Thyroid gland (tissue), 4 donors: ENCODE data around the gene MYMK. TPM values are rescaled to one million over a fixed set of nuclear protein-coding genes. Genes with fewer than 3 reads are reported as not detected.

Experiments used
- DNase-seq, 2 donors: peaks; one replicate each; pipeline ENCODE4 v3.0.0-alpha.2; 2019
- H3K27ac ChIP-seq, 3 donors: fragments of 200-600 bp; sonication (generic); 1 replicate in 2 of 3; 2 replicates in 1 of 3; pipeline ENCODE4 v1.5.1; 2016 to 2019; ENCODE audit warnings: mild to moderate bottlenecking in 1 of 3, moderate library complexity in 1 of 3
- H3K27me3 ChIP-seq: fragments of 200-600 bp; sonication (generic); one replicate; pipeline ENCODE4 v1.5.1; 2019
- H3K36me3 ChIP-seq, 2 donors: fragments of 200-600 bp; sonication (generic); one replicate each; pipeline ENCODE4 v1.5.1; 2016 to 2019
- H3K4me1 ChIP-seq, 2 donors: fragments of 200-600 bp; sonication (generic); one replicate each; pipeline ENCODE4 v1.5.1; 2017 to 2019
- H3K4me3 ChIP-seq, 3 donors: fragments of 200-600 bp; sonication (generic); replicated peaks in 1 of 3; 1 replicate in 2 of 3; 2 replicates in 1 of 3; pipeline ENCODE4 v1.5.1; 2016; ENCODE audit warnings: mild to moderate bottlenecking in 1 of 3
- H3K9me3 ChIP-seq: fragments of 200-600 bp; sonication (generic); one replicate; pipeline ENCODE4 v1.5.1; 2017
- POLR2A ChIP-seq, 2 donors: fragments of 450-650 bp; IDR thresholded peaks; one replicate each; pipeline ENCODE4 v1.6.1; 2017; ENCODE audit warnings: antibody characterized with exemption in 2 of 2, mild to moderate bottlenecking in 2 of 2, moderate library complexity in 1 of 2
- WGBS, 2 donors: methylation state at CpG; one replicate each; pipeline ENCODE4 v1.1.5; 2017; 5-methylcytosine and 5-hydroxymethylcytosine counted together
- intact Hi-C: fragments of 100-400 bp; cut with DNase I; formaldehyde crosslinking; loops from one replicate; pipeline ENCODE4 v1.15.1; 2023
- total RNA-seq, 4 donors: library from RNA; depleted of rRNA; stranded (reverse); fragments of >200 nt; gene quantifications; one replicate each; pipeline ENCODE4 v1.2.3, GENCODE V29; 2016
- TF ChIP-seq, protein P1 (sequence below), 6 experiments: fragments of 200-600 bp in 3 of 6; fragments of 450-650 bp in 3 of 6; sonication (generic) in 3 of 6; IDR thresholded peaks; one replicate each; pipeline ENCODE4 v1.5.1; 2016 to 2019; ENCODE audit warnings: antibody characterized with exemption in 6 of 6, mild to moderate bottlenecking in 2 of 6, inconsistent platforms in 1 of 6, moderate library complexity in 1 of 6

The MYMK gene
- total RNA-seq, 4 donors from 2014 or later: not detected

DNA sequence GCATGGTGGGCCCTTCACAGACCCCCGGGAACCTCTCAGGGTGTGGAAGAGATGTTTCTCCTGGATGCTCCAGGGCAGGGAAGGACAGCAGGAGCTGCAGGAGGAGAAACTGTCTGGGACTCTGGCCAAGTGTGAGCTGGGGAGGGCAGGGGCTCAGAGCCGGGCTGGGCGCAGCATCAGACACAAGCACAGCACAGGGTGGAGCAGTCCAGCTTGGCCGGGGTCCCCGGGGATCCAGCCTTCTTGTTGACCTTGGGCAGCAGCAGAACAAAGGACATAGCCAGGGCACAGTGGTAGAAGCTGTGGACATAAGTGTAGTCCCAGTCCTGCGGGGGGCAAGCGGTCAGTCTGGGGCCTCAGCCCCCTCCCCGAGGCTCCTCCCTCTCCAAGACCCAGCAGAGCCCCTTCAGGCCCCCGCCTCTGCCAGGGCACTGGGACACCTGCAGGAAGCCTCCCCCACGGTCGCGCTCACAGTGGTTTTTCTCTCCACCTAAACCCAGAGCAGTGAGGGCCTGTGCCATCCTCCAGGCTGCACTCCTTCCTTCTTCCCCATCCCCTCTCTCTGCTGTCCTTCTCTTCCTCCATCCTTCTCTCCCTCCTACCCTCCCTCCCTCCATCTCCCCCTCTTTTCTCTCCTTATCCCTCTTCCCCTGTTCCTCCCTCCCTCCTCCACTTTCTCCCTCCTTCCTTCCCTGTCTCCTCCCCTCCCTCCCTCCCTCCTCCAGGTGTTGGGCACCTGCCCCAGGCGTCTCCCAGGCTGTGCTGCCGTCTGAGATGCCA is 10.1 kb downstream of the MYMK start:
- intact Hi-C loops: no loop called here
- no peaks in the 10 kb centered on the region for H3K27me3 ChIP-seq
- no peak for TF ChIP-seq POLR2A (IDR thresholded peaks at IDR 0.05)
- TF ChIP-seq, protein P1, sequence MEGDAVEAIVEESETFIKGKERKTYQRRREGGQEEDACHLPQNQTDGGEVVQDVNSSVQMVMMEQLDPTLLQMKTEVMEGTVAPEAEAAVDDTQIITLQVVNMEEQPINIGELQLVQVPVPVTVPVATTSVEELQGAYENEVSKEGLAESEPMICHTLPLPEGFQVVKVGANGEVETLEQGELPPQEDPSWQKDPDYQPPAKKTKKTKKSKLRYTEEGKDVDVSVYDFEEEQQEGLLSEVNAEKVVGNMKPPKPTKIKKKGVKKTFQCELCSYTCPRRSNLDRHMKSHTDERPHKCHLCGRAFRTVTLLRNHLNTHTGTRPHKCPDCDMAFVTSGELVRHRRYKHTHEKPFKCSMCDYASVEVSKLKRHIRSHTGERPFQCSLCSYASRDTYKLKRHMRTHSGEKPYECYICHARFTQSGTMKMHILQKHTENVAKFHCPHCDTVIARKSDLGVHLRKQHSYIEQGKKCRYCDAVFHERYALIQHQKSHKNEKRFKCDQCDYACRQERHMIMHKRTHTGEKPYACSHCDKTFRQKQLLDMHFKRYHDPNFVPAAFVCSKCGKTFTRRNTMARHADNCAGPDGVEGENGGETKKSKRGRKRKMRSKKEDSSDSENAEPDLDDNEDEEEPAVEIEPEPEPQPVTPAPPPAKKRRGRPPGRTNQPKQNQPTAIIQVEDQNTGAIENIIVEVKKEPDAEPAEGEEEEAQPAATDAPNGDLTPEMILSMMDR (IDR thresholded peaks at IDR 0.05): no peak
- H3K36me3 ChIP-seq: no peaks in the 10 kb centered on the region
- WGBS, 2 donors: 26 to 40% methylated on average over 13 of the region's 14 CpGs
- no peaks in the 10 kb centered on the region for H3K9me3 ChIP-seq
- H3K4me3 ChIP-seq: no peak overlapping the region
- H3K4me1 ChIP-seq: peaks cover 24 to 44% of the 10 kb centered on the region in 2 donors
- no peak overlapping the region for H3K27ac ChIP-seq
- peak; percentile 43 to 57 for DNase-seq

DNA sequence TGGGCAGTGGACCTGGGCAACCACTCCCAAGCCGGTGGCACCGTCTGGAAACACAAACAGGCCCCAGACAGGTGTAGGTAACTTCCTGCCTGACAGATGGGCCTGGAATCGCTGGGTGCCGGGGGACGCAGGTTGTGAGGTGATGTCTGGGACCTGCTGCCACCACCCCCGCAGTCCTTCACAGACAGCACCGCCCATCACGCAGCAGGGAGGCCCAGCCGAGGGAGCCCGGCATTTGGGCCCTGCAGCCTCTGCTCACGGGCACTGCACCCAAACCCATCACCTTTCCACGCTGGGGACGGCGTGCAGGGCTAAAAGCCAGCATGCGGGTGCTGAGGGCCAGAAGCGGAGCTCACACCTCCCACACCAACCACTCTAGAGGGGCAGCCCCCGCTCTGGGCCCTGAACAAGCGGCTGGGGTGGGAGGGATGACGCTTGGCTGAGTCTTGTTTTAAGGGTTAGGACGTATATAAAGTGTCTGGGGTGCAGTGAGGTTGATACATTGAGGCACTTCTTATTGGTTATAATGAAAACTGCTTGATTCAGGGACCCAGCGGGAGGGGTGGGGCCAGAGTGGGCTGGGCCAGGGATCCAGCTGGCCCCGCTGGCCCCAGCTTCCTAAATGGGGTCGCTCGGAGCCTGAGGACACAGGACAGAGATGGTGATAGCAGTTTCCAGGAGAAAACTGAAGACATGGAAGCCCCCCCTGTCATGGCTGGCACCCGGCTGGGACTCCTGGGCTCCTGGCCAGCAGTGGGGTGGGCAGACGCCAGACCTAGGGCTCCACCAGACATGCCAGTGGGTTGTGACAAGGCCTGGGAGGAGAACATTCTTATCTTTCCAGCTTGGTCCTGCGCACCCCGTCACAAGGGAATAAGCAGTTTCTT is 11.3 kb downstream of the MYMK start:
- Histone ChIP-seq H3K4me3 (no peak overlapping the region), H3K9me3 (no peaks in the 10 kb centered on the region), H3K36me3 (no peaks in the 10 kb centered on the region), H3K4me1 (peaks cover 33 to 53% of the 10 kb centered on the region in 2 donors), H3K27ac (no peak overlapping the region), H3K27me3 (no peaks in the 10 kb centered on the region)
- intact Hi-C loops: no loop called here
- DNase-seq: no peak
- 75 to 76% methylated on average over 23 to 25 of the region's 28 CpGs for WGBS, 2 donors
- TF ChIP-seq, protein P1 (IDR thresholded peaks at IDR 0.05): no peak
- TF ChIP-seq POLR2A (IDR thresholded peaks at IDR 0.05): no peak

DNA sequence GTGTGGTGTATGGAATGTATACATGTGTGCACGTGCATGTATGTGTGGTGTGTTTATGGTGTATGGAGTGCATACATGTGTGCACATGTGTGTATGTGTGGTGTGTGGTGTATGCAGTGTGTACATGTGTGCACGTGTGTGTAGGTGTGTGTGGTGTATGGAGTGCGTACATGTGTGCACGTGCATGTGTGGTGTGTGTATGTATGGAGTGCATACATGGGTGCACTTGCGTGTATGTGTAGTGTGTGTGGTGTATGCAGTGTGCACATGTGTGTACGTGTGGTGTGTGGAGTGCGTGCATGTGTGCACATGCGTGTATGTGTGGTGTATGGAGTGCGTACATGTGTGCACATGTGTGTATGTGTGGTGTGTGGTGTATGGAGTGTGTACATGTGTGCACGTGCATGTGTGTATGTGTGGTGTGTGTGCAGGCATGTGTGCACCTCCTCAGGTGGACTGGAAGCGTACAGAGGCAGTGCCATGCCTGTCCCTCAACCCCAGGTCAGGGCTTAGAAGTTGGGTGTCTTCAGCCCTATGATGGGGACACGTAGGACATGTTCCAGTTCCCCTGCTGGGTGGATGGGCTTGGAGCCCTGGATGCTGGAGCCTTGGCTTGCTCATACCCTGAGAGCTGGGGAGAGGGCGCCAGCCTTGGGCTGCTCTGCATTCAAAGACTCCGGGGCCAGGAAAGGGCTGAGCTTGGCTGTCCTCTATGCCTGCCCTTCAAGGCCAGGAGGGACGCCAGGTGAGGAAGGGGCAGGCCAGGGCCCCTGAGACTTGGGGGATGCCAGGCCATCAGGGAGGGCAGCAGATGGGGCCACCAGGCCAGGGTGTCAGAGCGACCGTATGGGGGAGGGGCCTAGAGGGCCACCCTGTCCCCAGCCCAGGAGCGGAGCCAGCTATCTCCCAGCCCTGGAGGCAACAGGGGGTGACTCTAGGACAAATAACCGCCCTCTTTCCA is 12.2 kb downstream of the MYMK start:
- Histone ChIP-seq H3K36me3 (no peaks in the 10 kb centered on the region), H3K27ac (no peak overlapping the region), H3K4me1 (peaks cover 33 to 53% of the 10 kb centered on the region in 2 donors), H3K4me3 (no peak overlapping the region), H3K27me3 (no peaks in the 10 kb centered on the region), H3K9me3 (no peaks in the 10 kb centered on the region)
- intact Hi-C loops: no loop called here
- DNase-seq: no peak
- TF ChIP-seq POLR2A (IDR thresholded peaks at IDR 0.05): no peak
- TF ChIP-seq, protein P1 (IDR thresholded peaks at IDR 0.05): no peak
- 83 to 94% methylated on average over 14 to 16 of the region's 19 CpGs for WGBS, 2 donors

DNA sequence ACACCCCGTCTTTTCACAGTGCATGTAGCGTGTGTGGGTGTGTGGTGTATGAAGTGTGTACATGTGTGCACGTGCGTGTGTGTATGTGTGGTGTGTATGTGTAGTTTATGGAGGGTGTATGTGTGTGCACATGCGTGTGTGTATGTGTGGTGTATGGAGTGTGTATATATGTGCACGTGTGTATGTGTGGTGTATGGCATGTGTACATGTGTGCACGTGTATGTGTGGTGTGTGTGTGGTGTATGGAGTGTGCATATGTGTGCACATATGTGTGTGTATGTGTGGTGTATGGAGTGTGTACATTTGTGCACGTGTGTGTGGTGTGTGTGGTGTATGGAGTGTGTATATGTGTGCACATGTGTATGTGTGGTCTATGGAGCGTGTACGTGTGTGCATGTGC is 13.2 kb downstream of the MYMK start:
- intact Hi-C loops: no loop called here
- H3K27ac ChIP-seq: no peak overlapping the region
- no peaks in the 10 kb centered on the region for H3K36me3 ChIP-seq
- no peak overlapping the region for H3K4me3 ChIP-seq
- H3K4me1 ChIP-seq: peaks cover 33 to 48% of the 10 kb centered on the region in 2 donors
- DNase-seq: no peak
- 88 to 92% methylated on average over 10 of the region's 10 CpGs for WGBS, 2 donors
- no peaks in the 10 kb centered on the region for H3K9me3 ChIP-seq
- TF ChIP-seq, protein P1 (IDR thresholded peaks at IDR 0.05): no peak
- no peak for TF ChIP-seq POLR2A (IDR thresholded peaks at IDR 0.05)
- H3K27me3 ChIP-seq: no peaks in the 10 kb centered on the region
